AG04450 (cell line): ENCODE measurements around the gene CISD1. TPM values are rescaled to one million over a fixed set of nuclear protein-coding genes. Genes with fewer than 3 reads are reported as not detected.

Experiments used
- CTCF ChIA-PET: fragments of 300-600, 350-600 bp; formaldehyde crosslinking; extraction: SDS; loops from one replicate; lab custom pipeline; 2022; ENCODE audit warnings: antibody characterized with exemption, inconsistent platforms; lab: Charles Lee
- POLR2A ChIA-PET: fragments of 350-600 bp; formaldehyde crosslinking; extraction: SDS; loops from one replicate; lab custom pipeline; 2021; ENCODE audit warnings: antibody characterized with exemption, inconsistent platforms; lab: Yijun Ruan, JAX
- DNase-seq: peaks from one replicate; pipeline ENCODE4 v3.0.0-alpha.2; 2011; ENCODE audit warnings: low read depth, low spot score
- H3K27ac ChIP-seq: one replicate; pipeline ENCODE4 v1.5.1; 2012; ENCODE audit warnings: low read depth, low read length, control low read depth
- H3K27me3 ChIP-seq: one replicate; pipeline ENCODE4 v1.6.0; 2012; ENCODE audit warnings: low read length; ENCODE audit not compliant: control insufficient read depth, insufficient read depth
- H3K4me3 ChIP-seq: 2 replicates; pipeline ENCODE4 v1.5.1; 2011; ENCODE audit warnings: mild to moderate bottlenecking, low read depth, low read length, control low read depth
- H3K9me3 ChIP-seq: 2 replicates; pipeline ENCODE4 v1.5.1; 2012; ENCODE audit warnings: low read length; ENCODE audit not compliant: control insufficient read depth, insufficient read depth
- polyA plus RNA-seq: library from polyadenylated mRNA; depleted of rRNA; stranded (reverse); fragments of >200 nt; gene quantifications from 2 replicates; pipeline ENCODE4 v1.2.3, GENCODE V29; 2011
- TF ChIP-seq, protein P1 (sequence below): IDR thresholded peaks from 2 replicates; pipeline ENCODE4 v1.5.1; 2011; ENCODE audit warnings: low read depth, low read length, control low read depth, inconsistent platforms

CISD1 gene
- polyA plus RNA-seq, 1 experiment: 80.0 TPM

GRCh38 chr10:58258977-58259692 lies 9.8 kb upstream of the CISD1 start:
- ChIA-PET POLR2A (no interaction called here), CTCF (no interaction called here)
- no peak for DNase-seq
- no peak overlapping the region for H3K27ac ChIP-seq
- TF ChIP-seq, protein P1, sequence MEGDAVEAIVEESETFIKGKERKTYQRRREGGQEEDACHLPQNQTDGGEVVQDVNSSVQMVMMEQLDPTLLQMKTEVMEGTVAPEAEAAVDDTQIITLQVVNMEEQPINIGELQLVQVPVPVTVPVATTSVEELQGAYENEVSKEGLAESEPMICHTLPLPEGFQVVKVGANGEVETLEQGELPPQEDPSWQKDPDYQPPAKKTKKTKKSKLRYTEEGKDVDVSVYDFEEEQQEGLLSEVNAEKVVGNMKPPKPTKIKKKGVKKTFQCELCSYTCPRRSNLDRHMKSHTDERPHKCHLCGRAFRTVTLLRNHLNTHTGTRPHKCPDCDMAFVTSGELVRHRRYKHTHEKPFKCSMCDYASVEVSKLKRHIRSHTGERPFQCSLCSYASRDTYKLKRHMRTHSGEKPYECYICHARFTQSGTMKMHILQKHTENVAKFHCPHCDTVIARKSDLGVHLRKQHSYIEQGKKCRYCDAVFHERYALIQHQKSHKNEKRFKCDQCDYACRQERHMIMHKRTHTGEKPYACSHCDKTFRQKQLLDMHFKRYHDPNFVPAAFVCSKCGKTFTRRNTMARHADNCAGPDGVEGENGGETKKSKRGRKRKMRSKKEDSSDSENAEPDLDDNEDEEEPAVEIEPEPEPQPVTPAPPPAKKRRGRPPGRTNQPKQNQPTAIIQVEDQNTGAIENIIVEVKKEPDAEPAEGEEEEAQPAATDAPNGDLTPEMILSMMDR: peak; percentile 16; the same call in 1 of the 2 replicates
- no peak overlapping the region for H3K4me3 ChIP-seq
- no peaks in the 10 kb centered on the region for H3K27me3 ChIP-seq
- no peaks in the 10 kb centered on the region for H3K9me3 ChIP-seq

DNA sequence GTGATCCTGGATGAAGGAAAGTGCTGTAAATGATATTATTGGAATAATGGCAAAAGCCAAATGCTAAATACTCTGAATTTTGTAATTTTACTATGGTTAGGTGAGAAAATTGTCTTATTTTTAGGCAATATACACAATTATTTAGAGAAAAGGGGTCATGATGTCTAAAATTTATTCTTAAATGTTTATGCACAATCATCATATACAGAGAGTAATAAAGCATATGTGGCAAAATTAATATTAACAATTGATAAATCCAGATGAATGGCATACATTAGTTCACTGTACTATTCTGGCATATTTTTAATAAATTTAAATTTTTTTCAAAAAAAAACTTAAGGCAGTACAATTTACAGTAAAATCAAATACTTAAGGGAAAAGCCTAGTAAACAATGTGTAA lies 8.6 kb upstream of the CISD1 start:
- H3K27ac ChIP-seq: no peak overlapping the region
- DNase-seq: no peak
- CTCF ChIA-PET: interaction anchor here (0.9 kb wide), 1 partner anchor 83 kb away, joined by 4 read pairs; no protein-coding TSS in a partner anchor
- no peaks in the 10 kb centered on the region for H3K9me3 ChIP-seq
- no peak overlapping the region for H3K4me3 ChIP-seq
- no peaks in the 10 kb centered on the region for H3K27me3 ChIP-seq
- POLR2A ChIA-PET: no interaction called here
- TF ChIP-seq, protein P1: no peak

- Histone ChIP-seq H3K27ac (no peak overlapping the region), H3K27me3 (no peaks in the 10 kb centered on the region), H3K9me3 (no peaks in the 10 kb centered on the region), H3K4me3 (no peak overlapping the region)
- ChIA-PET CTCF (interaction anchor here (0.9 kb wide), 1 partner anchor 85 kb away, joined by 3 read pairs; no protein-coding TSS in a partner anchor), POLR2A (no interaction called here)
- DNase-seq: no peak
- TF ChIP-seq, protein P1: no peak
These were observed 6.2 kb upstream of the CISD1 start for GRCh38 chr10:58262766-58263165.

- Histone ChIP-seq H3K27ac (no peak overlapping the region), H3K27me3 (no peaks in the 10 kb centered on the region), H3K4me3 (no peak overlapping the region), H3K9me3 (no peaks in the 10 kb centered on the region; the same call in 1 of the 2 replicates)
- TF ChIP-seq, protein P1: no peak
- ChIA-PET CTCF (no interaction called here), POLR2A (no interaction called here)
- no peak for DNase-seq
These were observed 4.2 kb upstream of the CISD1 start for GRCh38 chr10:58264780-58265179.

DNA sequence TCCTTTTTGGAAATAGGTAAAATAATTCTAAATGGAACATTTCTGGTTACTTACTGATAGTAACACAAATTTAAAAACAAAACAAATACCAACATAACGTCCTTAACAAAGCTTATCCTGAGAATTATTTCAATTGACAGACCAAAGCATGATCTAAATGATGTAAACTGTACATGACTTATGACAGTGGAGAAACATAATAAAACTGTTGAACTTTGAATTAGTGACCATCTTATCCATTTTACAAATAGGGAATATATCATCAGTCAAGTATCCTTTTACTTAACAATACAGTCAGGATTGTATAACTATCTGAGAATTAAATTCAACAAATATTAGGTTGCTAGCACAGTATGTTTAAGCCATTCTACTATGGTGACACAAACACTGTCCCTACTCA lies 3.7 kb upstream of the CISD1 start:
- no peak for DNase-seq
- peak overlapping the region; percentile 87; the same call in 1 of the 2 replicates for H3K4me3 ChIP-seq
- ChIA-PET POLR2A (no interaction called here), CTCF (no interaction called here)
- TF ChIP-seq, protein P1: no peak
- no peaks in the 10 kb centered on the region; the same call in 1 of the 2 replicates for H3K9me3 ChIP-seq
- no peaks in the 10 kb centered on the region for H3K27me3 ChIP-seq
- no peak overlapping the region for H3K27ac ChIP-seq
